IPS-NIHi7 (cell line): Measurements from ENCODE around the gene SERPINA3.

Source experiments
- DNase-seq: peaks from one replicate; pipeline ENCODE4 v3.0.0; 2012; ENCODE audit warnings: mixed read lengths; ENCODE audit errors: extremely low spot score

The SERPINA3 gene

GRCh38 chr14:94654071-94654861 is 42.1 kb downstream of the SERPINA3 start:
- DNase-seq = no peak

- no peak for DNase-seq
Observed at GRCh38 chr14:94655169-94655710, 43.0 kb downstream of the SERPINA3 start.

DNA sequence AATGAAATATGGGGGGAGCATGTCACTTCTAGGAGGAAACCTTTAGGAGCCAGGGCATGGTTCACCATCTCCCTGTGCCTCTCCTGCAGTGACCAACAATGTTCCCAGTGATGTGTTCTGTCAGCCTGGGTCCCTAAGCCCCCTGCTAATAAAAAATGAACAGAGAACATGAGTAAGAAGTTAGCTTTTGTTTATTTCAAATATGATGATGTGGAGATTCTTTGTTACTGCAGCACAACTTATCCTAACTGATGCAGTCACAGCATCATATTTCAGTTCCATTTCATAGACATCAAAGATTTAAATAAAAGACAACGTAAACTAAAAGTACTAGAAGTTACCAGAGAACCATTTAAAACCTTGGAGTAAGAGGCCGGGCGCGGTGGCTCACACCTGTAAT is 43.9 kb downstream of the SERPINA3 start:
- DNase-seq = no peak

DNA sequence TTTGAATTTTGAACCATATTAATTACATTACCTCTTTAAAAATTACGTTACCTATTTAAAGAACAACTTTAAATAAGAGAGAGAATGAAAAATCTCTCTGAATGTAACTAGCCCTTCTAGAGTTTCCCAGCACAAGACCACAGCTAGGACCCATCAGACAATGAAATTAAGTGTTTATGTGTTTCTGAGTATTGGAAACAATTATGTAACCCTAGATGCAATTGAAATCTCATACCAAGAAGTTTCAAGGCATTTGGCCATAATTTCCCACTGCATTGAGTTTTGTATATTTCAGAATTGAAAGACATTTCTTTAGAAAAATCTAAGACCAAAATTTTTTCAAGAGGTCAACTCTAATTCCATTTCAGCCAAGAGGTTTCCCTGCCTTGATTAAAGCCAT is 47.1 kb downstream of the SERPINA3 start:
- no peak for DNase-seq

- DNase-seq = no peak
Observed at GRCh38 chr14:94659901-94660300, 47.7 kb downstream of the SERPINA3 start.

- DNase-seq = no peak
Observed at GRCh38 chr14:94660306-94660946, 48.2 kb downstream of the SERPINA3 start.

DNA sequence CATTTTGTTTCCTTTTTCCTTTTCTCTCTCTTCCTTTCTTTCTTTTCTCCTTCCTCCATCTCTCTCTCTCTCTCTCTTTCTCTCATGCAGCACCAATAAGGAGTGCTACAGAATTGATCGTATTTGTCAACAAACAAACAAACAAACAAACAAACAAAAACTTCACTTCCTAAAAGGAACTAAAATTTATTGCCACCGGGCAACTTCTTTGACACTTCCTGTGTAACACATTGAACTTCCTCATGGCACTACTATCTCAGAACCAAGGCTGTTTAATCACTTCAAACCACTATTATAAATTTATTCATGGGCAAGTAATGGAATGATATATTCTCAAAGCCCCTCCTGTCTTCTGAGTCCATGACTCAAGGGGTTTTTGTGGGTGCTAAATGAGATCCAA is 51.3 kb downstream of the SERPINA3 start:
- no peak for DNase-seq

- DNase-seq = no peak
Observed at GRCh38 chr14:94663965-94664704, 51.9 kb downstream of the SERPINA3 start.

DNA sequence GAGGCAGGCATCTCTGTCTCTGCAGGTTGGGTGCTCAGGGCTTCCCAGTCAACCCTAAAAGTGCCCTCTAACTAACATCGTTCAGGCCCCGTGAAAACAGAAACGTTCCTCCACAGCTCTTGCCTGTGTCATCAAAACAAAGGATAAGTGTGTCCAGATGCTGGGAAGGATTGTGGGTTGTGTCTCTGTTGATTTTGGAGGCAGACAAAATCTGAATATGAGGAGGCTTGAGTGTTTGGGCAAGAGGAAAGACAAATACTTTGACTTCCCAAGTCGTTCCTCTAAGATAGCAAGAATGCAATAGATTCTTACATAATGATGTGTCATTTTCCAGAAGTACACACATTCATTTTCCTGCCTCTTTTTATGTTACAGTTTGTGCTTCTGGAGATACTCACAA is 52.9 kb downstream of the SERPINA3 start:
- DNase-seq = no peak

- DNase-seq = no peak
Observed at GRCh38 chr14:94665544-94665943, 53.4 kb downstream of the SERPINA3 start.

DNA sequence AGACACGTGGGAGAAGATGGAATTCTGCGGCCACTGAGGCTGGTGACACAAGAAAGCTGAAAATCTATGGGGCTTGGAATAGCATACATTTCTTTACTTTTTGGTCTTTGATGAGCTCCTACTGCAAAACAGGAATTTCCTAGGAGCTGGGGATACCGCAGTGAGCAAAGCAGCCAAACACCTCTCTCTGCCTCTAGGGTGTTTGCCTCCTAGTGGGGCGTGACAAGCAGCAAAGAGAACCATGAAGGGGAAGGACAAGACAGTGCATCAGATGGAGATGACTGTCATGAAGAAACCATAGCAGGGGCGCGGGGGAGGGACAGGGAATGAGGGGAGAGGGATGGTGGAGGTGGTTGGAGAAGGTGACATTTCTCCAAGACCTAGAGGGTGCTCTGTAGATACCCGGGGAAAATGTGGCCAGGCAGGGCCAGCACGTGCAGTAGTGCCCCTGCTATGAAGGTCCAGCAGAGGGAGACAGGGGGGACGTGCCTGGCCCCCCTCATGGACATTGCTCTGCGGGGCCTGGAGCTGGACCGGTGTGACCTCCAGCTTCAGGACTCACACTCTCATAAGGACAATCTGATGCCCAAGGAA is 58.6 kb downstream of the SERPINA3 start:
- DNase-seq = no peak

- no peak for DNase-seq
Observed at GRCh38 chr14:94671870-94672444, 59.8 kb downstream of the SERPINA3 start.

DNA sequence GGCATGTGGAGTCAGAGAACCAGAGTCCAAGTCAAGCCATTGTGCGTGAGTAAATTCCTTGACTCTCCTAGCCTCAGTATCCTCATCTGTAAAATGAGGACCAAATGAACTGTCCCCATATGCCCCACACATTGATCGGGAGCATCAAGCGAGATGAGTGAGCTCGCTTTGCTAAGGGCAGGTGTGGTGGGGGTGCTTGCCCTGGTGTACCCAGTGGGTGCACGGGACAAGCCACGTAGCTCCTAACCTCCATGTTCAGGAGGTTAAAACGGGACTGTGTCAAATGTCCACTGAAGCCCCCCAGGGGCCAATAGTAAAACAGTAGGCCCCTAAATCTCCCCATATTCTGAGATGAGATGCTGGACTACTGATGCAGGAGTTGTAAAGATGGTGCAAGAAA is 60.9 kb downstream of the SERPINA3 start:
- no peak for DNase-seq
